GM20000 (cell line): ENCODE data around the gene SLC35B2.

Source experiments
- DNase-seq: peaks from one replicate; pipeline ENCODE4 v3.0.0; 2012; ENCODE audit warnings: low spot score
- CTCF ChIP-seq: IDR thresholded peaks from 2 replicates; pipeline ENCODE4 v1.5.1; 2012; ENCODE audit warnings: mild to moderate bottlenecking, control low read depth; ENCODE audit errors: extremely low read depth, missing control alignments

Gene SLC35B2

GRCh38 chr6:44285552-44286284 lies 28.4 kb upstream of the SLC35B2 start:
- no peak for DNase-seq

GRCh38 chr6:44284867-44285266 lies 27.5 kb upstream of the SLC35B2 start:
- TF ChIP-seq CTCF: no peak
- DNase-seq: no peak

More at GRCh38 chr6:44285552-44286284, 28.4 kb upstream of the SLC35B2 start:
- no peak for TF ChIP-seq CTCF

- no peak for TF ChIP-seq CTCF
- DNase-seq: no peak
Measured at GRCh38 chr6:44284121-44284520, 26.8 kb upstream of the SLC35B2 start.

- TF ChIP-seq CTCF: no peak
- DNase-seq: no peak
Measured at GRCh38 chr6:44278774-44279697, 21.7 kb upstream of the SLC35B2 start.

- no peak for DNase-seq
- no peak for TF ChIP-seq CTCF
Measured at GRCh38 chr6:44278315-44278714, 21.0 kb upstream of the SLC35B2 start.

- DNase-seq: no peak
- no peak for TF ChIP-seq CTCF
Measured at GRCh38 chr6:44277763-44278162, 20.4 kb upstream of the SLC35B2 start.
